ENCODE results near the gene CXCL16.
A peak's percentile ranks its signal among the peaks of the same experiment; 100 is the strongest.
"Not testable (repeated sequence)": the region's sequence is repeated elsewhere in the genome, so short reads cannot be mapped to it uniquely, and the experiment has no call there.

The CXCL16 gene

DNA sequence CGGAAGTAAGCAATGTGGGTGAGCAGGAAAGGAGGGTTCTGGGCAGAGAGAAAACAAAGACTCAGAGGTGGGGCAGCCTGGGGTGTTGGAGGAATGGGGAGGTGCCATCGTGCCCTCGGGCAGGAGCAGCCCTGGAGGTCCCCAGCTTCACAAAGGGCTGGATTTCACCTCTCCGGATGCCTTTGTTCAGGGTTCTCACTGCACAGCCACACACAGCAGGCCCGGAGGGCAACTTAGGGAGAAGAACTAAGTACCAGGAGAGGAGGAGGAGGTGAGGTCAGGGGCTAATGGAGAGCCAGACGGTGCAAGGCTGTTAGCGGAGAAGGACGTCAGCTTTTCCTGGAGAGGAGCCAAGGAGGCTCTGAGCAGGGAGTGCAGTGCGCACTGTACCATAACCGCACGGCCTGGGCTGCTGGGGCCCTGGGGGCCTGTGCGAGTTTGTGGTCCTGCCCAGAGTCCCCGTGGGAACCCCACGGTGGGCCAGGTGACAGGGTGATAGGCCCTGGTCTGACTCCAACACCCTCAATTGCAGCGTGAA lies 20.0 kb downstream of the CXCL16 start:
- DNase-seq = no peak

DNA sequence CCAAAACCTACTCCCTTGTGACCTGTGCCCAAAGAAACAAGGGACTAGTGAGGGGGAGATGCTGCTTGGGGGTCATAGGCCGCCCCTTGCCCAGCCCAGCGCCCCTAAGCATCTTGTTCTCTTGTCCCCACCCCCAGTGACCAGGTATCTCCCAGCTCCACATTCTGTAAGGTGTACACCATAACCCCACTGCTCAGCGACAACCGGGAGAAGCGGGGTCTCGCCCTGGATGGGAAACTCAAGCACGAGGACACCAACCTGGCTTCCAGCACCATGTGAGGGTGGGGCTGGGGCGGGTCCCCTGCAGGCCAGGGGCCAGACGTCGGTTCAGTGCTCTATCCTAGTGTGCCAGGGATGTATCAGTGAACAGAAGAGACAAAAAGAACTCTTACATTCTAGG lies 20.6 kb downstream of the CXCL16 start:
- DNase-seq = no peak

DNA sequence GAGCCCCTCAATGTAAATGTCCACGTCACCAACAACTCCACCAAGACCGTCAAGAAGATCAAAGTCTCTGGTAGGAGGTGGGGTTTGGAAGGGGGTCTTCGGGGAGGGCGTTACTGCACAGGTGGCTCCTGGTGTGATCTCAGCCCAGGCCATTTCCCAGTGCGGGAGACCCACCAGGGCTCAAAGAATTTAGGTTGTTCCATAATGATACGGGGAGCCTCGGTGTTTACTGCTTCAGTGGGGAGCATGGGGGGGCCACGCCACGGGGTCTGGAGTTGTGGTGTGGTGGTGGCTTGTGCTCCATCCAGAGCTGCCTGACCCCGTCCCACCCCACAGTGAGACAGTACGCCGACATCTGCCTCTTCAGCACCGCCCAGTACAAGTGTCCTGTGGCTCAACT lies 21.5 kb downstream of the CXCL16 start:
- no peak for DNase-seq

DNA sequence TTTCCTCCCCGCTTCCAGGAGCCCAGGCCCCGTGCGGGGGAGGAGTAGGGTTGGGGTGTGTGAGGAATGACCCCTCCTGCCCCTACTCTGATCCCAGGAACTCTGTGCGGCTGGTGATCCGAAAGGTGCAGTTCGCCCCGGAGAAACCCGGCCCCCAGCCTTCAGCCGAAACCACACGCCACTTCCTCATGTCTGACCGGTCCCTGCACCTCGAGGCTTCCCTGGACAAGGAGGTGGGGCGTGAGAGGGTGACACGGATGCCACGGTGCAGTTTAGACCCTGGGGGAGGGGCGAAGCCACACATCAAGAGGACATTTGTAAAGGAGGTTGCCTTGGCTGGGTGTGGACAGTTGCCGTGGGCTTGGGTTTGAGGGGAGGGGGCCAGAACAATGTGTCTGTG lies 21.9 kb downstream of the CXCL16 start:
- no peak for DNase-seq

DNA sequence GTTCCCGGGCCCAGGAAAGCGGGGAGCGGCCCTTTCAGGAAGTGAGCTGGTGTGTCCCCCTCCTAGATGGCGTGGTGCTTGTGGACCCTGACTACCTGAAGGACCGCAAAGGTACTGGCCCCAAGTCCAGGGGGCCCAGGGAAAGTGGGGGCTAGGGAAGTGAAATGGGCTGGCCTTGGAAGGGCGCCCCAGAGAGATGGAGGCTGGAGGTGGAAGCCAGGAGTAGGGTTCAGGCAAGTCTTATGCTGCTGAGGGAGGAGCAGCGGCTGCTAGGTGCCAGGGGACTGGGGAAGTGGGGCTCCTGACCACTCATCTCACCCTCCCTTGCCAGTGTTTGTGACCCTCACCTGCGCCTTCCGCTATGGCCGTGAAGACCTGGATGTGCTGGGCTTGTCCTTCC lies 23.6 kb downstream of the CXCL16 start:
- no peak for DNase-seq

DNA sequence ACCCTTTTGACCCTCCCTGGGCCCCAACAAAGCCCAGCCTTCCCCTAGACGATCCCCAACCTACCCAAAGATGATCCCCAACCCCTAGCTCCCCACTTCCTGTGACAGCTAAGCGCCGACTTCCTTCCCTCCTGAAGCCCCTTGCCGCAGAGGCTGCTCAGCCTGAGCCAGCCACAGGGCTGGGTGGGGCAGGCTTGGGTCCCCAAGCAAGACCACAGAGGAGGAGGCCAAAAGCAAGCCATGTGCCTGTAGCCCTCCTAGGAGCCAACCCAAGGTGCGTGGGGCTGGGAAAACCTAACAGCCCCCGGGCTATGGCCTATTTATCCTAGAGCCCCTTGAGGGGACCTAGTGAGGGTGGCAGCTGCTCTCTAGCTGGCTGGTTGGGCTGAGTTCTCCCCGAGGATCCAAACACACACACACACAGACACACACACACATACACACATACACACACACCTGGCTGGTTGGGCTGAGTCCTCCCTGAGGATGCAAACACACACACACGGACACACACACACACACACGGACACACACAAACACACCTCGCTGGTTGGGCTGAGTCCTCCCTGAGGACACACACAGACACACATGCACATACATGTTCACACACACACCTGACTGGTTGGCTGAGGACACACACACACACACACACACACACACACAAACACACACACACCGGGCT lies 24.5 kb downstream of the CXCL16 start:
- DNase-seq = no peak

DNA sequence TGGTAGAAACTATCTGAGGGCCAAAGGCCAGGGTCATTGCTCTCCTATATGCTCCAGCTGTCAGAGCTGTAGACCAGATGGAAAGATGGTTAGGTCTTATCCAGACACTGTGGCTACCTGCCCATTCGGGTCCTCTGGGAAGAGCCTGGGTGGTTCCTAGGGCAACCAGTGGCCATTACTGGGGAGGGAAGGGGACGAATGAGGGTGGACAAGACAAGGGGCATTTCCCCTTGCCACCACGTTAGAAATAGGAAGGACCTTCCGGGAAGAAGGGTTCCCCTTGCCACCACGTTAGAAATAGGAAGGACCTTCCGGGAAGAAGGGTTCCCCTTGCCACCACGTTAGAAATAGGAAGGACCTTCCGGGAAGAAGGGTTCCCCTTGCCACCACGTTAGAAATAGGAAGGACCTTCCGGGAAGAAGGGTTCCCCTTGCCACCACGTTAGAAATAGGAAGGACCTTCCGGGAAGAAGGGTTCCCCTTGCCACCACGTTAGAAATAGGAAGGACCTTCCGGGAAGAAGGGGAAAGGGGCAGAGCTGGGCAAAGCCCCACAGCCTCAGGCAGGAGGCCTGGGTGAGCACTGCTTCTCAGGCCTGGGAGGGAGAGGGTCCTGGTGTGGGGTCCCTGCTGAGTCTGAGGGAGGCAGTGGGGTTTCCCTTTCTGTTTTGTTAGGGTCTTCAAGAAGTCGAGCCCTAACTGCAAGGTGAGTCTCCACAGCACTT lies 25.2 kb downstream of the CXCL16 start:
- not testable (repeated sequence) for DNase-seq

DNA sequence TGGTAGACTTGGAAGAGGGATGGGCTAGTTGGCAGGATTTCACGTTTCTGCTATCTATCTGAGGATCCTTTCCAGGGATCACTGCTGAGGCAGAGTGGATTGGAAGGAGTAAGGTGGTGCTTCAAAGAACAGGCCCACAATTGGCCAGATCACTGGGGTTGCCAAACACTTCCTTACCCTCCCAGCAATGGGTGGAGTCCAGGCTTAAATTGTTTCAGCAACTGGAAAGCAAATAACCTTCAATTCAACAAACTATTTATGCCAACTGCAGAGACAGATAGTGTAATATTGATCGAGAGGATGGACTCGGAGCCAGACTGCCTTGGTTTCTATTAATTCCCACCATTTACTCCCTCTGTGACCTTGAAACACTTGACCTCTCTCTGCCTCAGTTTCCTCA lies 27.2 kb downstream of the CXCL16 start:
- DNase-seq = no peak

DNA sequence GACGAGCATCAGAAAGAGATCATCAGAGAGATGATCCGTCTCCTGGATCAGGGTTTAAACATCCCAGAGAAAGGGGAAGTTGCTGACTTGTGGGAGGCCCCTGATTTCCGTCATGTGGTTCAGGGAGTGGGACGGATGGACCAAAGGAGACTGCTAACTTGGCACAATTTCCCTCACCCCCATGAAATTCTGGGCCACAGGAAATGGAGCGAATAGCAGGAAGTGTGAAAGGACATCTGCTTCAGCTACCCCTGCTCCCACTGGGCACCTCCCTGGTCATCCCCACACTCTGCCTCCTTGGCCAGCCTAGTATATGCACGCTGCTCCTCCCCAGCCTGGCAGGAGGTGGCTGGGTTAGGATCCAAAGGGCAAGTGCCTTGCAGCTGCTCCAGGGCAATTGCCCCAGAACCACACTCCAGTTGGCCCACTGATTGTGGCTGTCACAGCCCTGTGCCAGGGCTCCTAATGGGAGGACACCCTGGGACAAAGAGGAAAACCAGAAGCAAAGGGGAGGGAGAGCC lies 28.0 kb downstream of the CXCL16 start:
- DNase-seq = no peak

DNA sequence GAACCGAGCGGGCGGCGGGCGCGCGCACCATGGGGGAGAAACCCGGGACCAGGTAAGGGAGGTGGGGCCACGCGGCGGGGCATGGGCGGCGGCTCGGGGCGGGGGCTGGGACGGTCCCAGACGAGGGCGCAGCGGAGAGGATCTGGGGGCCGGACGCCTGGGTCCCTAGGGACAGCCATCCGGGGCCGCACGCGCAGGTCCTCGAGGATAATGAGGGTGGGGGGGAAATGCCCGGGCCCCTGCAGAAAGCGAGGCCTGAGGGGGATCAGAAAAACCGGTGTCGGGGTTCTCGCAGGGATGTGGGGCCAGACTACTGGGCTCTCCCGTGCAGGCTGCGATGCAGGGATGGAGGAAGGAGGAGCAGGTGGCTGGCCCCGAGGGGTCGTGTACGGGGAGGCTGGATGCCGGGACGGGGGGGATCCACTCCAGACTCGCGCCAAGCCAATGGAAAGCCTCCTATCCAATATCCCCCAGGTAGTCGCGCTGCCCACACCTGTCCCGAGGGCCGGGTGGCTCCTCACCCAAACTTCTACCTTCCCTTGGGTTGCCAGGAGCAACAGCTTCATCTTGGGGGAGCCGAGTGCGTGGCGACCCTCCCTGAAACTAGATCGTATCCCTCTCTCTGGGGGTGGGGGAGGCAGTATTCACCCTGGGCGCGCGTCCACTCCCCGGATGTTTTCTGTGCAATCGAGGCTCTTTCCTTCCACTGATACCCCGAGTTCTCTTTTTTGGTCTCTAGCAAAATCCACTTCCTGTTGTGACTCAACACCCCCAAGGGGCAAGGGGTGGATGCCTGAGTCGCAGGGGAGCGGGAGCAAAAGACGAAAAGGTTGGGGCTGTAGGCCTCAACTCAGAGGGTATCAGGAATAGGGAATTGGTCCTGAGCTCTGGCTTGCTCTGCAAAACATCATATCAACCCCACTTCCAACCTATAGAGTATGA lies 28.8 kb downstream of the CXCL16 start:
- no peak for DNase-seq

DNA sequence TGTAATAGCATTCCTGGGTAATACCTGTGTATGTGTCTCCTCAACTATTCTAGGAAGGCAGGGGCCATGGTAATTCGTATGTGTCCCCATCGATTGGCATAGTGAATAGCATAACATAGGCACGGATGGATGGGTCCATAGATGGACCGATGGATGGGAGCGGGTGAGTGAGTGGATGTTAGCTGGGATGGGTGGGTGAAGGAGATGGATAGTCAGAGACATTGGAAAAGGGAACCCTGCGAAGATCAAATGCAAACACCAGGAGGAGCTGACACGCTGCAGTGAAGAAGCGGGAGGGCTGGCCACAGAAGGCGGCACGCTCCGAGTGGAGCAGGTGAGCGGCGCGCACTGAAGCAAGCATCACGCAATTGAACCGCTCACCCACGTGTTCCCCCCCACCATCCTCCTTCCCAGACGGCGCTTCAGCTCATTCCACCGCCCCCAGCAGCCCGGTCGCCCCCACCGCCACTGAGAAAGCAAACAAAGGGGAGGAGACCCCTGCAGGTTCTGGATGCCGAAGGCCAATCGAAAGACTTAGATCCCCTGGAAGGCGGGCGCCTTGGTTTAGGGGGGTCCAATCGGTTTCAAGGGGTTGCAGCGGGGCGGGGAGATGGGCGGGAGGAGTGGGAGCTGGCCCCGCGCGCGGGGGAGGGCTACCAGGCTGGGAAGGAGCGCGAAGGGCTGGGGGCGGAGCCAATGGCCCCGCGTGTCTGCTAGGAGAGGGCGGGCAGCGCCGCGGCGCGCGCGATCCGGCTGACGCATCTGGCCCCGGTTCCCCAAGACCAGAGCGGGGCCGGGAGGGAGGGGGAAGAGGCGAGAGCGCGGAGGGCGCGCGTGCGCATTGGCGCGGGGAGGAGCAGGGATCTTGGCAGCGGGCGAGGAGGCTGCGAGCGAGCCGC lies 29.7 kb downstream of the CXCL16 start, which contains the start of gene ARRB2:
ARRB2 (plus strand) TSS at position 839 of the 899 bp plus-strand sequence. CDS start 90 bp downstream, outside the sequence.
- DNase-seq = peak; percentile 96

DNA sequence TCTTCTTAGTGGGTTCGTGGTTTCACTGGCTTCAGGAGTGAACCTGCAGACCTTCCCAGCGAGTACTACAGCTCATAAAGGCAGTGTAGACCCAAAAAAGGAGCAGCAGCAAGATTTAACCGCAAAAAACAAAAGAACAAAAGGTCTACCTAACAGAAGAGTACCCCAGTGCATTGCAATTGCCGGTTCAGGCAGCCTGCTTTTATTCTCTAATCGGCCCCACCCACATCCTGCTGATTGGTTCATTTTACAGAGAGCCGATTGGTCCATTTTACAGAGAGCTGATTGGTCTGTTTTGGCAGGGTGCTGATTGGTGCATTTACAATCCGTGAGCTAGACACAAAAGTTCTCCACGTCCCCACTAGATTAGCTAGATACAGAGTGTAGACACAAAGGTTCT lies 31.3 kb downstream of the CXCL16 start:
- peak; percentile 2 for DNase-seq

DNA sequence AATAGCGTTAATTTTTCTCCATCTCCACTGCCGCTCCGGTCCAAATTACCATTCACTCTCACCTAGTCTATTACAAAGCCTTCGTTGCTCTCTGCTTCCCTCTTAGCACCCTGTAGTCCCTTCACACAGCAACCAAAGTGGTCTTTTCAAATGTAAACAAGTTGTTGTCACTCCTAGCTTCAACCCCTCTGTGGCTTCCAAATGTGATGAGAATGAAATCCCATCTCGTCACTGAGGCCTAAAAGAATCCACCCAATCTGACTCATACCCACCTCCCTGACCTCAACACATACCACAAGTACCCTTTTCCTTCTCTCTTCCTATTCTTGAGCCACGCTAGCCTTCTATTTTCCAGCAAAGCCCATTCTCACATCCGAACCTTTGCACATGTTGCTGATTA lies 33.6 kb downstream of the CXCL16 start:
- no peak for DNase-seq

DNA sequence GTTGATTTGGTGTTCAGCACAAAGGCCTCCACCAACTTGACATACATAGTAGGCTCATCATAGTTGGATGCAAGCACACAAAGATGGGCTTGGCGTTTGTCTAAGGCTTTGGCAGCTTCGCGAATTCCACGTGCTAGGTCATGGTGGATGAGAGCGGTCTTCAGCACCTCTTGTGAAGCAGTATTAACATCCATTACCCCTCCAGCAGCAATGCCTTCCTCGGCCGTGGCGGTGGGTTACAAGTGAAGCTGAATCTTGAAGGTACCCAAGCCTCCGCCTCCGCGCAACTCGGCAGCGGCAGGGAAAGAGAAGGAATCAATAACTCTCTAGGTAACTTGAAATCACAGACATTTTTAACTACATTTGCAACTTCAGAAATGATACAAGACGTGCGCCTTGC lies 34.7 kb downstream of the CXCL16 start:
- no peak for DNase-seq

DNA sequence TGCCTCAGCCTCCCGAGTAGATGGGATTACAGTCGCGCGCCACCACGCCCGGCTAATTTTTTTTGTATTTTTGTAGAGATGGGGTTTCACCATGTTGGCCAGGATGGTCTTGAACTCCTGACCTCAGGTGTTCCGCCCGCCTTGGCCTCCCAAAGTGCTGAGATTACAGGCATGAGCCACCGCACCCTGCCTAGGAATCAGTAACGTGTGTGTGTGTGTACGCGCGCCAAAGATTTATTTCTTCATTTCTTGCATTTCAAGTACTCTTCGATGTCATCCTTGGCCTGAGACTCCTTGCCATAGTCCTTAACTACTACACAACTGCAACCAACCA lies 35.2 kb downstream of the CXCL16 start:
- DNase-seq = not testable (repeated sequence)

DNA sequence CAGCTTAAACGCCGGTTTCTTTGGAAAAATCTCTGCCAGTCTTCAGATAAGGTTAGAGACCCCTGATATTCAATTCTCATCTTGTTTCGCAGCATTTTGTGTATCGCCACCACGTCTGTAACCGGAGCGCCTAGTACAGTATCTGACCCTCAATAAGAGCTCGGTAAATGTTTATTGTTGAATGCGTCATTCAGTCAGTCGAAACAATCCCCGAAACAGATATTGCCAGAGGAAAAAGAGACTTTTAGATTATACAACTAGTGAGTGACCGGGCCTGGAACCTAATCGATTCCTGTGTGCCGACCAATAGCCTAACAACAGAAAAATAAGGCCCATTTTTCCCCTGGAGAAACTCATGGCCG lies 36.4 kb downstream of the CXCL16 start:
- no peak for DNase-seq

DNA sequence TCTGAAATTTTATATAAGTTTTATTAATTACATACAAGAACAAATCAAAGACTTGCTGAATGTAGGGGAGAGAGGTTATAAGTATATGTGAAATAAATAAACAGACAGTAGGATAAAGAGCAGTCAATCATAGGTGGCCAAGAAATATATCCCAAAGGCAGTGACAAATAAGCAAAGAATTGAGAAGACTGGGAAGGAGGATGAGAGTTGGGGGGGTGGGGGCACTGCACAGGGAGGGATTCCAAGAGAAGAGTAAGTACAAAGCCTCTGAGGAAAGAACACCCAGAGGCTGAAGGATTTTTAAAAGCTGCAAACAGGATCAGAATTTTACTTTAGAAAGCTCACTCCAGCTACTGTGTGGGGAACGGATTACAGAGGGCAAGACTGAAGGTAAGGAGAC lies 38.6 kb downstream of the CXCL16 start:
- DNase-seq = no peak

DNA sequence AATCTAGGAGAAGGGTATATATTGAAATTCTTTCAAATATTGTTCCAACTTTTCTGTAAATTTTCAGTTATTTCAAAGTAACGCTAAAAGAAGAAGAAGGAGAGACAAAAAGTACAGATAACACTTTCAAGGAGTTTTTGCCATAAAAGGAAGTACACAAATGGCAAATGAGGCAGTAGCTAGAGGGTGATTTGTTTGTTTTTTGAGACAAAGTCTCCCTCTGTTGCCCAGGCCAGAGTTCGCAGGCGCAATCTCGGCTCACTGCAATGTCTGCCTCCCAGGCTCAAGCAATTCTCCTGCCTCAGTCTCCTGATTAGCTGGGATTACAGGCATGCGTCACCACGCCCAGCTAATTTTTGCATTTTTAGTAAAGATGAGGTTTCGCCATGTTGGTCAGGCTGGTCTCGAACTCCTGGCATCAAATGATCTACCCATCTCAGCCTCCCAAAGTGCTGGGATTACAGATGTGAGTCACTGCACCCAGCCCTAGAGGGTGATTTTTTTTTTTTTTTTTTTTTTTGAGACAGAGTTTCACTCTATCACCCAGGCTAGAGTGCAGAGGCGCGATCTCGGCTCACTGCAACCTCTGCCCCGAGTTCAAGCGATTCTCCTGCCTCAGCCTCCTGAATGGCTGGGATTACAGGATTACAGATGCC lies 40.2 kb downstream of the CXCL16 start:
- DNase-seq = not testable (repeated sequence)

DNA sequence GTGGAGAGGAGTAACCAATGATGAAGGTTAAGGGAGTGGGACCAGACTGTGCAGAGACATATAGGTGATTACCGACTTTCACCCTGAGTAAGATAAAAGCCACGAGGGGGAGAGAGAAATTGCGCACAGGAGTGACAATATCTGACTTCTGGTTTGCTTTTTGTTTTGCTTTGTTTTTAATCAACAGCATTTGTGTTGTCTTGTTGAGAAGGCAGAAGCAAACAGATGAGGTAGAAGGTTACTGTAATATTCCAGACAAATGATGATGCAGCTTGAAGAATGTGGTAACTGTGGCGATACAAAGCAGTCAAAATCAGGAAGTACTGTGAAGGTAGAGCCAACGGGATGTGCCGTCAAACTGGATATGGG lies 43.3 kb downstream of the CXCL16 start:
- DNase-seq = no peak

DNA sequence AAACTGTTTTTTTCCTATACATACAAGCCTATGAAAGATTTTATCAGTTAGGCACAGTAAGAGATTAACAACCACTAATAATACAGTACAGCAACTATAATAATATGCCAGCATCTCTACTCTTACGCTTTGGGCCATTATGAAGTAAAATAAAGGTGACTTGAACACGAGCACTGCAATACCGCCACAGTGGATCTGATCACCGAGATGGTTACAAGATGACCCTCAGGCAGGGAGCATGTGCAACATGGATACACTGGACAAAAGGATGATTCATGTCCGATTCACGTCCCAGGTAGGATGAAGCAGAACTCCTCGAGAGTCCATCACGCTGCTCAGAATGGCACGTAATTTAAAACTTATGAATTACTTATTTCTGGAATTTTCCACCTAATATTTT lies 46.3 kb downstream of the CXCL16 start:
- DNase-seq = no peak

DNA sequence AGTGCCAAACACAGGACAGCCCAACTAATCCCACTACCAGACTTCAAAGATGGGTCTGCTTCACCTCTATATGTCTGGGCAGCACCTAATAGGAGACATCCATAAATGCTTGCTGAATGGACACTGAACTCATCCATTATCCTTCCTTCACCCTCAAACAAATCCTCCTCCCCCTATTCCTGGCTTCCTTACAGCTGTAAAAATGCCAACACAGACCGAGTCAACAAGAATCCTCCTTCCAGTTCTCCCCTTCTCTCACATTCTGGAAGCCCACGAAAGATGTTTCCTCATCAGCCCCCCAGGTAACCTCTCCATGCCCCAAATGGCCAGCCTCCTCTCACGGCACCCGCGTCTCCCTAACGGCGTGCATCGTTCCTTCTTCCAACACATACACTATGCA lies 48.0 kb downstream of the CXCL16 start:
- DNase-seq = no peak

DNA sequence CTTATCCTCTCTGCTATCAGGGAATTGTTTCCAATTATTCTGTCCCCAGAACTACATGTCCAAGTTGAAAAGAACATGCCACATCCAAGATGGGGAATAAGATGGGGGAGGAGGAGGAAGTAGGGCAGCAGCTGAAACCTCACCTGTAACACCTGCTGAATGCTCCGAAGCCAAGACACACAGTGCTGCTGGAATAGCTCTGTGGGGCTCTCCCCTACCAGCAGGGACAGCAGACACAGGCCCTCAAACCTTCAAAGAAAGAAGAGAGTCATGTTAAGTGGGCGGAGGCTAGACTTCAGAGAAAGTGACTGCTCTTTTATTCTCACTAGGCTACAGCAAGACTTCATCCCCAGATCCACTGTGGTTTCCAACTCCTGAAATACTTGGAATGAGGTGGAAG lies 49.0 kb downstream of the CXCL16 start:
- DNase-seq = no peak
